SK-N-SH (cell line): Measurements from ENCODE around the gene CSNK2A2. TPM values are rescaled to one million over a fixed set of nuclear protein-coding genes. Genes with fewer than 3 reads are reported as not detected.

Source experiments
- CTCF ChIA-PET: fragments of 300-600, 350-600 bp; formaldehyde crosslinking; extraction: SDS; loops from one replicate; lab custom pipeline; 2021; lab: Yijun Ruan, JAX
- POLR2A ChIA-PET: fragments of 350-600 bp; sonication (Branson Sonifier 250); formaldehyde crosslinking; extraction: SDS; loops from one replicate; lab custom pipeline; 2020; ENCODE audit warnings: antibody characterized with exemption, inconsistent platforms; lab: Yijun Ruan, JAX
- DNase-seq: peaks from one replicate; pipeline ENCODE4 v3.0.0; 2012
- H2AFZ ChIP-seq: fragments of 200-600 bp; sonication (generic); 2 replicates; pipeline ENCODE4 v1.8.1; 2016; ENCODE audit warnings: antibody characterized with exemption, mild to moderate bottlenecking, low read depth
- H3F3A ChIP-seq: fragments of 200-600 bp; sonication (generic); replicated peaks from 2 replicates; pipeline ENCODE3; 2016; ENCODE audit warnings: antibody characterized with exemption, mild to moderate bottlenecking; ENCODE audit not compliant: insufficient read depth
- H3K27ac ChIP-seq, 2 experiments: fragments of 200-500 bp in 1 of 2; fragments of 200-600 bp in 1 of 2; sonication (Bioruptor generic) in 1 of 2; sonication (generic), shearing (Covaris generic) in 1 of 2; 2 replicates each; pipeline versions ENCODE4 v1.5.1 to v1.6.1; 2014 to 2016; ENCODE audit warnings: low read depth in 2 of 2, inconsistent platforms in 1 of 2, low read length in 1 of 2, mild to moderate bottlenecking in 1 of 2, mixed read lengths in 1 of 2
- H3K27me3 ChIP-seq: fragments of 200-600 bp; sonication (generic), shearing (Covaris generic); 2 replicates; pipeline ENCODE4 v1.6.1; 2016; ENCODE audit warnings: mixed run types; ENCODE audit not compliant: insufficient read depth
- H3K36me3 ChIP-seq, 2 experiments: fragments of 200-500 bp in 1 of 2; fragments of 200-600 bp in 1 of 2; sonication (Bioruptor generic) in 1 of 2; sonication (generic) in 1 of 2; replicated peaks in 1 of 2; 2 replicates each; pipeline versions ENCODE3 to v1.5.1; 2014 to 2016; ENCODE audit warnings: low read length in 1 of 2, mild to moderate bottlenecking in 1 of 2; ENCODE audit not compliant: insufficient read depth in 2 of 2, control insufficient read depth in 1 of 2
- H3K4me1 ChIP-seq, 2 experiments: fragments of 200-500 bp in 1 of 2; fragments of 200-600 bp in 1 of 2; sonication (Bioruptor generic) in 1 of 2; sonication (generic), shearing (Covaris generic) in 1 of 2; 2 replicates each; pipeline versions ENCODE4 v1.5.1 to v1.6.1; 2014 to 2016; ENCODE audit warnings: low read depth in 1 of 2, low read length in 1 of 2, mixed run types in 1 of 2; ENCODE audit not compliant: insufficient read depth in 2 of 2, control insufficient read depth in 1 of 2
- H3K4me2 ChIP-seq: fragments of 200-600 bp; sonication (generic), shearing (Covaris generic); 2 replicates; pipeline ENCODE4 v1.6.1; 2017; ENCODE audit warnings: mixed run types
- H3K4me3 ChIP-seq, 2 experiments: fragments of 200-500 bp in 1 of 2; fragments of 200-600 bp in 1 of 2; sonication (Bioruptor generic) in 1 of 2; sonication (generic), shearing (Covaris generic) in 1 of 2; 2 replicates each; pipeline versions ENCODE4 v1.5.1 to v1.8.1; 2014 to 2016; ENCODE audit warnings: low read depth in 2 of 2, inconsistent platforms in 1 of 2, low read length in 1 of 2, mild to moderate bottlenecking in 1 of 2, mixed read lengths in 1 of 2, moderate library complexity in 1 of 2
- H3K79me2 ChIP-seq: fragments of 200-600 bp; sonication (generic); 2 replicates; pipeline ENCODE4 v1.8.1; 2017; ENCODE audit warnings: mild to moderate bottlenecking; ENCODE audit not compliant: insufficient read depth
- H3K9ac ChIP-seq: fragments of 200-600 bp; sonication (generic); 2 replicates; pipeline ENCODE4 v1.6.1; 2017; ENCODE audit warnings: mixed run types
- H3K9me2 ChIP-seq: fragments of 200-600 bp; sonication (generic); 2 replicates; pipeline ENCODE4 v1.6.1; 2017; ENCODE audit warnings: mixed run types
- H3K9me3 ChIP-seq: fragments of 200-600 bp; sonication (generic); 2 replicates; pipeline ENCODE4 v1.6.1; 2017; ENCODE audit warnings: mixed run types, mild to moderate bottlenecking, moderate library complexity
- H4K20me1 ChIP-seq: fragments of 200-600 bp; sonication (generic); 2 replicates; pipeline ENCODE4 v1.6.1; 2017; ENCODE audit warnings: mild to moderate bottlenecking, mixed run types; ENCODE audit not compliant: insufficient read depth
- CHD2 ChIP-seq: fragments of 150-350 bp; IDR thresholded peaks from 2 replicates; pipeline ENCODE4 v1.6.1; 2018; ENCODE audit warnings: low read length; ENCODE audit not compliant: partially characterized antibody
- ELF1 ChIP-seq: IDR thresholded peaks from 2 replicates; pipeline ENCODE4 v1.4.0; 2012
- EP300 ChIP-seq, 2 experiments: IDR thresholded peaks; 2 replicates each; pipeline versions ENCODE4 v1.4.0 to v1.6.1; 2012; ENCODE audit warnings: borderline replicate concordance in 1 of 2, low read depth in 1 of 2, low read length in 1 of 2
- GABPA ChIP-seq: IDR thresholded peaks from 2 replicates; pipeline ENCODE4 v1.4.0; 2012; ENCODE audit warnings: low read depth, mild to moderate bottlenecking
- JUND ChIP-seq: IDR thresholded peaks from 2 replicates; pipeline ENCODE4 v1.4.0; 2012
- MAX ChIP-seq: IDR thresholded peaks from 2 replicates; pipeline ENCODE4 v1.4.0; 2012; ENCODE audit warnings: low read depth
- MEF2A ChIP-seq: IDR thresholded peaks from 2 replicates; pipeline ENCODE4 v1.4.0; 2012; ENCODE audit warnings: low read depth, borderline replicate concordance
- NFIC ChIP-seq: IDR thresholded peaks from 2 replicates; pipeline ENCODE4 v1.4.0; 2012; ENCODE audit warnings: borderline replicate concordance
- PBX3 ChIP-seq: IDR thresholded peaks from 2 replicates; pipeline ENCODE4; 2012
- RCOR1 ChIP-seq: fragments of 150-350 bp; IDR thresholded peaks from 2 replicates; pipeline ENCODE4 v1.6.1; 2017; ENCODE audit warnings: antibody characterized with exemption, low read length
- RFX5 ChIP-seq: IDR thresholded peaks from 2 replicates; pipeline ENCODE4 v1.6.1; 2012; ENCODE audit warnings: mild to moderate bottlenecking, improper control_type of control experiment, low read length
- SIN3A ChIP-seq: IDR thresholded peaks from 2 replicates; pipeline ENCODE4 v1.6.1; 2012; ENCODE audit warnings: low read depth, mild to moderate bottlenecking, low read length, moderate library complexity, borderline replicate concordance
- SMC3 ChIP-seq: IDR thresholded peaks from 2 replicates; pipeline ENCODE4 v1.6.1; 2012; ENCODE audit warnings: low read depth, low read length, improper control_type of control experiment
- USF2 ChIP-seq: fragments of 150-350 bp; IDR thresholded peaks from 2 replicates; pipeline ENCODE4 v1.6.1; 2017; ENCODE audit warnings: antibody characterized with exemption, low read length, low read depth, borderline replicate concordance
- ZBTB33 ChIP-seq: IDR thresholded peaks from 2 replicates; pipeline ENCODE4 v1.4.0; 2012; ENCODE audit warnings: low read depth, borderline replicate concordance
- WGBS: methylation state at CpG from one replicate; pipeline ENCODE4 v1.1.6; 2017; ENCODE audit warnings: low lambda C conversion rate; 5-methylcytosine and 5-hydroxymethylcytosine counted together
- polyA plus RNA-seq, 3 experiments: library from polyadenylated mRNA; depleted of rRNA; stranded (reverse); fragments of >200 nt; gene quantifications; 2 replicates each; pipeline ENCODE4 v1.2.3, GENCODE V29; 2012
- TF ChIP-seq, protein P1 (sequence below): fragments of 200-600 bp; sonication (generic); IDR thresholded peaks from 2 replicates; pipeline ENCODE4 v1.6.1; 2017; ENCODE audit warnings: antibody characterized with exemption, mild to moderate bottlenecking, moderate library complexity
- TF ChIP-seq, protein P2 (sequence below): IDR thresholded peaks from 2 replicates; pipeline ENCODE4 v1.6.1; 2012; ENCODE audit warnings: mild to moderate bottlenecking, low read depth, low read length, moderate library complexity

Gene CSNK2A2
- polyA plus RNA-seq, 1 of the 3 experiments (the other 2 are of a cell fraction) = 25.8 TPM

DNA sequence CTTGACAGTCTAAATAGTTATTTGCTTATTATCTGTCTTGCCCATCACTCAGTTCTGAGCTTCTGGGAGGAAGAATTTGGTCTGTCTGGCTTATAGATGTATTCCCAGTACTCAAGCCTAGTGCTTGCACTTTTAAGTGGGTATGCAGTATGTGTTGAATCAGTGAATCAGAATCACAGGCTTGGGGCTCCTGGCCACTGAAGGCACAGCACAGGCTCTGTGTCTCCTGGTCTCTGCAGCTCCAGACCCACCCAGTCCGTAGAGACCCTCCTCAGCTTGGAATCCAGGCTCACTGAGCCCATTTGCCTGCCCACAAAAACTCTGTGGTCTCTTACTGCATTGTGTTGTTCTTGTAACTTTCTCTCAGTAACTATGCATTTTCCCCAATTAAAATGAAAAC, 49.4 kb downstream of the CSNK2A2 start:
- no peaks in the 10 kb centered on the region for H3K4me1 ChIP-seq
- no peaks in the 10 kb centered on the region for H3K79me2 ChIP-seq
- H4K20me1 ChIP-seq = no peaks in the 10 kb centered on the region
- ChIA-PET CTCF (no interaction called here), POLR2A (no interaction called here)
- 36% methylated on average over 1 of the region's 1 CpG for WGBS
- no peak overlapping the region for H3K27ac ChIP-seq
- no peak for DNase-seq
- H3K4me3 ChIP-seq = no peak overlapping the region
- no peaks in the 10 kb centered on the region for H3K36me3 ChIP-seq
- no peak for TF ChIP-seq SMC3
- TF ChIP-seq CHD2 = no peak
- no peak for TF ChIP-seq MEF2A
- TF ChIP-seq, protein P1, sequence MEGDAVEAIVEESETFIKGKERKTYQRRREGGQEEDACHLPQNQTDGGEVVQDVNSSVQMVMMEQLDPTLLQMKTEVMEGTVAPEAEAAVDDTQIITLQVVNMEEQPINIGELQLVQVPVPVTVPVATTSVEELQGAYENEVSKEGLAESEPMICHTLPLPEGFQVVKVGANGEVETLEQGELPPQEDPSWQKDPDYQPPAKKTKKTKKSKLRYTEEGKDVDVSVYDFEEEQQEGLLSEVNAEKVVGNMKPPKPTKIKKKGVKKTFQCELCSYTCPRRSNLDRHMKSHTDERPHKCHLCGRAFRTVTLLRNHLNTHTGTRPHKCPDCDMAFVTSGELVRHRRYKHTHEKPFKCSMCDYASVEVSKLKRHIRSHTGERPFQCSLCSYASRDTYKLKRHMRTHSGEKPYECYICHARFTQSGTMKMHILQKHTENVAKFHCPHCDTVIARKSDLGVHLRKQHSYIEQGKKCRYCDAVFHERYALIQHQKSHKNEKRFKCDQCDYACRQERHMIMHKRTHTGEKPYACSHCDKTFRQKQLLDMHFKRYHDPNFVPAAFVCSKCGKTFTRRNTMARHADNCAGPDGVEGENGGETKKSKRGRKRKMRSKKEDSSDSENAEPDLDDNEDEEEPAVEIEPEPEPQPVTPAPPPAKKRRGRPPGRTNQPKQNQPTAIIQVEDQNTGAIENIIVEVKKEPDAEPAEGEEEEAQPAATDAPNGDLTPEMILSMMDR = no peak
- TF ChIP-seq EP300 (IDR thresholded peaks at IDR 0.05; ENCODE audit: borderline replicate concordance in 1 of 2, low read depth in 1 of 2, low read length in 1 of 2) = no peak
- no peak for TF ChIP-seq PBX3
- no peak for TF ChIP-seq ZBTB33
- no peak for TF ChIP-seq USF2
- TF ChIP-seq SIN3A = no peak
- TF ChIP-seq, all 33 proteins: peak for 0
- no peak overlapping the region for H3K4me2 ChIP-seq
- H3K9ac ChIP-seq = no peak overlapping the region
- no peaks in the 10 kb centered on the region for H3F3A ChIP-seq
- no peak overlapping the region for H2AFZ ChIP-seq
- no peaks in the 10 kb centered on the region for H3K9me3 ChIP-seq
- H3K27me3 ChIP-seq = no peaks in the 10 kb centered on the region
- no peaks in the 10 kb centered on the region for H3K9me2 ChIP-seq

- Histone ChIP-seq H2AFZ (no peak overlapping the region), H3F3A (no peaks in the 10 kb centered on the region), H3K36me3 (no peaks in the 10 kb centered on the region), H3K27ac (no peak overlapping the region), H3K4me2 (no peak overlapping the region), H3K4me3 (no peak overlapping the region), H4K20me1 (no peaks in the 10 kb centered on the region), H3K9me2 (no peaks in the 10 kb centered on the region), H3K9me3 (no peaks in the 10 kb centered on the region), H3K79me2 (no peaks in the 10 kb centered on the region)
- ChIA-PET CTCF (no interaction called here), POLR2A (no interaction called here)
- TF ChIP-seq MAX = no peak
- no peak for TF ChIP-seq PBX3
- TF ChIP-seq, protein P2, sequence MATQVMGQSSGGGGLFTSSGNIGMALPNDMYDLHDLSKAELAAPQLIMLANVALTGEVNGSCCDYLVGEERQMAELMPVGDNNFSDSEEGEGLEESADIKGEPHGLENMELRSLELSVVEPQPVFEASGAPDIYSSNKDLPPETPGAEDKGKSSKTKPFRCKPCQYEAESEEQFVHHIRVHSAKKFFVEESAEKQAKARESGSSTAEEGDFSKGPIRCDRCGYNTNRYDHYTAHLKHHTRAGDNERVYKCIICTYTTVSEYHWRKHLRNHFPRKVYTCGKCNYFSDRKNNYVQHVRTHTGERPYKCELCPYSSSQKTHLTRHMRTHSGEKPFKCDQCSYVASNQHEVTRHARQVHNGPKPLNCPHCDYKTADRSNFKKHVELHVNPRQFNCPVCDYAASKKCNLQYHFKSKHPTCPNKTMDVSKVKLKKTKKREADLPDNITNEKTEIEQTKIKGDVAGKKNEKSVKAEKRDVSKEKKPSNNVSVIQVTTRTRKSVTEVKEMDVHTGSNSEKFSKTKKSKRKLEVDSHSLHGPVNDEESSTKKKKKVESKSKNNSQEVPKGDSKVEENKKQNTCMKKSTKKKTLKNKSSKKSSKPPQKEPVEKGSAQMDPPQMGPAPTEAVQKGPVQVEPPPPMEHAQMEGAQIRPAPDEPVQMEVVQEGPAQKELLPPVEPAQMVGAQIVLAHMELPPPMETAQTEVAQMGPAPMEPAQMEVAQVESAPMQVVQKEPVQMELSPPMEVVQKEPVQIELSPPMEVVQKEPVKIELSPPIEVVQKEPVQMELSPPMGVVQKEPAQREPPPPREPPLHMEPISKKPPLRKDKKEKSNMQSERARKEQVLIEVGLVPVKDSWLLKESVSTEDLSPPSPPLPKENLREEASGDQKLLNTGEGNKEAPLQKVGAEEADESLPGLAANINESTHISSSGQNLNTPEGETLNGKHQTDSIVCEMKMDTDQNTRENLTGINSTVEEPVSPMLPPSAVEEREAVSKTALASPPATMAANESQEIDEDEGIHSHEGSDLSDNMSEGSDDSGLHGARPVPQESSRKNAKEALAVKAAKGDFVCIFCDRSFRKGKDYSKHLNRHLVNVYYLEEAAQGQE = no peak
- no peak for TF ChIP-seq NFIC
- TF ChIP-seq JUND = no peak
- no peak for TF ChIP-seq GABPA
- TF ChIP-seq RFX5 = no peak
- TF ChIP-seq EP300 (IDR thresholded peaks at IDR 0.05; ENCODE audit: borderline replicate concordance in 1 of 2, low read depth in 1 of 2, low read length in 1 of 2) = no peak
- TF ChIP-seq RCOR1 = no peak
- no peak for TF ChIP-seq ELF1
- TF ChIP-seq, all 33 proteins: peak for 0
- H3K27me3 ChIP-seq = no peaks in the 10 kb centered on the region
- H3K9ac ChIP-seq = no peak overlapping the region
- DNase-seq = no peak
- H3K4me1 ChIP-seq = no peaks in the 10 kb centered on the region
- 74% methylated on average over 2 of the region's 2 CpGs for WGBS
Measured at GRCh38 chr16:58148099-58148498, 49.8 kb downstream of the CSNK2A2 start.
